T-helper 9 cell (primary cell): Measurements from ENCODE around the gene EFCAB6.

Experiments used
- DNase-seq: peaks from one replicate; pipeline ENCODE4 v3.0.0-alpha.2; 2020

Gene EFCAB6

DNA sequence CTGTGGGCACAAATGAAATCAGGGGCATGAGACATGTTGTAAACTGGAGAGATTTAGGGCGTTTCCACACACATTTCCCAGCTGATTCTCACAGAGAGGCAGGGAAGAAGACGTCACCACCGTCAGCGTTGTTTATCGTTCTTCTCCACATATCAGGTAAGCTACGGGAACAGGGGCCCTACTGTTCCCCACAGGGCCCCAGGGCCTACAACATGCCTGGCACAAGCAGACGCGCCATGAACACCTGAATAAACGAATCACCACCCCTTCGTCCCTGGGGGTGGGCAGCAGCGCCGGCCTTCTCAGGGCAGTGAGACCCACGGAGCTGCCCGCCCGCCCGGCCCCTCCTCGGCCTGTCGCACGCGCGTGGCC, 342 bp downstream of the EFCAB6 start:
- DNase-seq: no peak

DNA sequence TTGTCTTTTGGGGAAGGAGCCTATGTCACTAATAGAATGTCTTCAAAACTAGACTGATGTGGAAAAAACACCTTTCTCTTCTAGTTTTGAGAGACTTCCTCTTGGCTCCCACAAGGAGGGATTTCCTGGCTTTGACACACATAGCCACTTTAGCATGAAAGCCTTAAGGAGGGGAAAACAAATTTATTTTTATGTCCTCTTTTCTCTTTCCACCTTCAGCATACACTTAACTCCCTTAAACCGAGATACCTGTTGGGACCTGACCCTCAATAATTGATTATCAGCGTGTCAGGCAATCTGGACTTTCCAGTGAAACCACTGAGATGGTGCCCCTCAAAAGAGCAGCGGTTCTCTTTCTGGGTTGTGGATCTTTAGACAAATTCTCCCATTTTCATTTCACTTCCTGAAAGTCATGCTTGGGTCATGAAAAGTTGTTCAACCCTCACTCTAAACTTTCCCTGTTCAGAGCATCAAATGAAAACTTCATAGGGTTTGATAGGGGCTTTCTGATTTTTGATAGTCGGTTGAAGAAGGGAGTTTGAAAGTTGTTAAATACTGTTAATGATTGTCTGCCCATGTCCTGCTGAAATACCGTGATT, 9.1 kb downstream of the EFCAB6 start:
- no peak for DNase-seq

GRCh38 chr22:43800970-43801369, 11.1 kb downstream of the EFCAB6 start:
- no peak for DNase-seq

- no peak for DNase-seq
Measured at GRCh38 chr22:43798492-43798891, 13.6 kb downstream of the EFCAB6 start.

DNA sequence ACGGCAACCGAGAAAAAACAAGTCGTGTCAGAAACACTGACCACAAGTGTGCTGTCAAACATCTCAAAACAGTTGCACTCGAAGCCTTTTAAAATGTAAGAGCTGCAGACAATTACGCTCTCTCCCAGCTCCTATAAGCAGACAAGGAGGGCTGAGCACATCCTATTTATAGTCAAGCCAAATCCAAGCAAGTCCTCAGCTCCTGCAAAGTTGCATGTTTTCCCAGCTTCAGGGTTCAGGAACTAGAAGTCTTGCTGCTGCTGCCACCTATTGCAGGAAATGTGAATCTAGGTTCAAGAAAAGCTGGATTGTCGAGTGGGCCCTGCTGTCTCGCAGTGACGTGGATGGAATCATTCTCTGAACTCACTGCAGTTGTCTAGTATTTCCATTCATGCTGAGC, 15.5 kb downstream of the EFCAB6 start:
- no peak for DNase-seq

DNA sequence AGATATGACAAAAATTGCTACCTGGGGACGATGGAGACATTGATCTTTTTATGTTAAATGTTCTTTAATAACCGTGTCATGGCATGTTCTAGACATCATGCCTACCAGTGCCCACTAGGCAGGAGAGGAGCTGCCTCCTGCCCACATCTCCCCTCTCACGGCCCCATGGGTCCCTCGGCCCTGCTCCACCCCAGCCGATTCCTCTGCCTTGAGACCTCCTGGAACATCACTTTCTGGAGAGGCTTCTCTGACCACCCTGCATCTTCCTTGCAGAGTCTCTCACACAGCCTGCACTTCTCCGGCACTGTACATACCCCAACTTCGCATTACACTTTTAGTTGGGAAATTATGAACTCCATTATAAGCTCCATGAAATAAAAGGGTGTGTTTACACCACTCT, 16.8 kb downstream of the EFCAB6 start:
- no peak for DNase-seq

GRCh38 chr22:43792905-43793304, 19.2 kb downstream of the EFCAB6 start:
- DNase-seq: no peak

DNA sequence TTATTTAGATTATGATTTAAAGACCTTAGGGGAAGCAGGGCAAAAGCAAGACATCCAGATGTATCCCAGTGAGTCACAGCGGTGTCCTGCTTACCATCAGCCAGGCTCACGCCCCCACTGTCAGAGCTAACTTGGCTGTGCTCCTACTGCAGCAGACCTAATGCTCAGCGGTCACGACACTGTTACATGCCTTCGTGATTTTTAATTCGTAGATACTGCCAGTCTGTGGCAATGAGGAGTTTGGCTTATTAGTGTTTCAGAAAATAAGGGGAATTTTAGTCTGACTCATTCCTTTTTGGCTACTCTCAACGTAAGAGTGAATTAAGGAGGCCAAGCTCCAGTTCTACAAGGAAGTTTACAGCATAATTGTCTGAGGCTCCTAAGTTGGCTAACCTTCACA, 22.7 kb downstream of the EFCAB6 start:
- no peak for DNase-seq

DNA sequence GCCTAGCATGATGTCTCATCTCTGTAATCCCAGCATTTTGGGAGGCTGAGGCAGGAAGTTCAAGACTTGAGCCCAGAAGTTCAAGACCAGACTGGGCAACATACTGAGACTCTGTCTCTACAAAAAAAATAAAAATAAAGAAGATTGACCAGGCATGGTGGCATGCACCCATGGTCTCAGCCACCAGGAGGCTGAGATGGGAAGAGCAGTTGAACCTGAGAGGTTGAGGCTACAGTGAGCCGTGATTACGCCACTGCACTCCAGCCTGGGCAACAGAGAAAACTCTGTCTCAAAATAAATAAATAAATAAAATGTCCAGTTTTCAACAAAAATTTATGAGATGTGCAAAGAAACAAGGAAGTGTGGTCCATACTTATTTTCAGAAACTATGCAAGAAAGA, 28.3 kb downstream of the EFCAB6 start:
- no peak for DNase-seq

GRCh38 chr22:43782448-43782847, 29.7 kb downstream of the EFCAB6 start:
- DNase-seq: no peak

GRCh38 chr22:43777286-43777685, 34.8 kb downstream of the EFCAB6 start:
- no peak for DNase-seq

GRCh38 chr22:43776081-43776670, 35.9 kb downstream of the EFCAB6 start:
- no peak for DNase-seq

DNA sequence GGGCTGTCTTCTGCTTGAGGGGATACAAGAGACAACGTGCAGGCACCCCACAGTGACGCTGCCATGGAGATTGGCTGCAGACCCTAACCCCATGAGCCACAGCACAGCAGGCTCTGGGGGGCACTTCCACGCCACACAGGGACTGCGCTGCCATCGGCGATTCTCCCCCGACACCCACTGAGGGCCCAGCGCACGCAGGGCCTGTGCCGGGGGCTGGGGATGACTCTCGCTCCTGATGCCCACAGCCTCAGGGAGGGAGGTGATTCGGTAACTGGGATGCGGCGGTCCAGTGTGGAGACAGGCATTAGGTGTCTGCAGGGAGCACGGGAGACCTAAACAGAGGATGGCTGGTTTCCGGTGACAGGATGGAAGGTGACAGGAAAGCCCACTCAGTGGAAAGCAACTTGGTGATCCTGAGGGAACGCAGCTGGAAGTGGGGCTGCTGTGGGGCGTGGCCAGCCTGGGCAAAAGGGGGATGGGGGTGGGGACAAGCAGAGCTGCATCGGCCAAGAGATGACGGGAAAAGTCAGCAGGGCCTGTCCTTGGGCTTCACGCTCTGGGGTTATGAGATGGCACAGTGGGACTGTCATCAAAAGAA, 37.7 kb downstream of the EFCAB6 start:
- no peak for DNase-seq

DNA sequence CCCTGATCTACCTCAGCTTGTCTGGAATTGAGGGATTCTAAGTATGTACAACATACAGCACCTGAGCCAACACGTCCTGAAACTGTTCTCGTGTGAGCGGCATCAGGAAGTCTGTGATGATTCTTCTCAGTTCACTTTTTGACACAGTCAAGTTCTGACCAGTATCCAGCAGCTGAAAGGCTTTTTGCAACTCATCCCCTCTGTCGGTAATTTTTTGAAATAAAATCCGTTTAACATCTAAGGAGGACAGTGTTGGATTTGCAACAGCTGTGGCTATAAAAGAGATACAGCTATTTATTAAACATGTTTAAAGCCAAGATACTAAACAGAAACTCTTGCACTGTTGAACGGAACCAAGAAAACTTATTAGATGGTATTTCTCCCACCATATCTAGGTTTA, 39.3 kb downstream of the EFCAB6 start:
- DNase-seq: no peak

DNA sequence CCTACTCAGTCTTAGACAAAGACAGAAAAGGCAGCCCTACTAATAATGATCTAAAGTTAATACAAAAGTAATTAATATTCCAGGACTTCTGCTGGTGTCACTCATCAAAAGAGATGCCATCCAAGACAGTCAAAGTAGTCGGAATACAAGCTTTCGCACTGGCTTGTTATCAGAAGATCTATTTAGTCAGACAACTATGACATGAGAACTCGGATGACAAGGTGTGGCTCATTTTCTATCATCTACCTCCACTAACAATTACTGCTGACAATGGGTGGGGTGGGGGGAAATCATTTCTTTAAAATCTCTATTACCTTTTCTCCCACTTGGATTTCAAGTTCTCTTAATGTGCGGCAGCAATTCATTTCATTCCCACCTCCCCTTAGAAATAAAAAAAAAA, 56.7 kb downstream of the EFCAB6 start:
- DNase-seq: no peak

GRCh38 chr22:43755011-43755410, 57.1 kb downstream of the EFCAB6 start:
- no peak for DNase-seq

GRCh38 chr22:43754176-43754575, 57.9 kb downstream of the EFCAB6 start:
- no peak for DNase-seq

- no peak for DNase-seq
Measured at GRCh38 chr22:43753688-43754087, 58.4 kb downstream of the EFCAB6 start.

- no peak for DNase-seq
Measured at GRCh38 chr22:43750751-43751150, 61.4 kb downstream of the EFCAB6 start.

DNA sequence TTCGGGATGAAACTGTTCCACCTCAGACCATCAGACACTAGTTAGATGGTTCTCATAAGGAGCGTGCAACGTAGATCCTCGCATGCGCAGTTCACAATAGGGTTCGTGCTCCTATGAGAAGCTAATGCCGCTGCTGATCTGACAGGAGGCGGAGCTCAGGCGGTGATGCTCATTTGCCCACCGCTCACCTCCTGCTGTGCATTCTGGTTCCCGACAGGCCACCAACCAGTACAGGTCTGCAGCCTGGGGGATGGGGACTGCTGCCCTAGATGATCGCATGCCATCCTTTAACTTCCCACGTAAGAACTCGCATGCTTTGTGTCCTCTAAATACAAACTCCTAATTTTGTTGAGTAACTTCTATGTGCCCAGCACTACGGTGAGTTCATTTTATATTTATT, 62.6 kb downstream of the EFCAB6 start:
- DNase-seq: no peak

GRCh38 chr22:43747877-43748276, 64.2 kb downstream of the EFCAB6 start:
- DNase-seq: no peak

GRCh38 chr22:43747058-43747457, 65.0 kb downstream of the EFCAB6 start:
- no peak for DNase-seq

GRCh38 chr22:43745783-43746356, 66.2 kb downstream of the EFCAB6 start:
- no peak for DNase-seq

DNA sequence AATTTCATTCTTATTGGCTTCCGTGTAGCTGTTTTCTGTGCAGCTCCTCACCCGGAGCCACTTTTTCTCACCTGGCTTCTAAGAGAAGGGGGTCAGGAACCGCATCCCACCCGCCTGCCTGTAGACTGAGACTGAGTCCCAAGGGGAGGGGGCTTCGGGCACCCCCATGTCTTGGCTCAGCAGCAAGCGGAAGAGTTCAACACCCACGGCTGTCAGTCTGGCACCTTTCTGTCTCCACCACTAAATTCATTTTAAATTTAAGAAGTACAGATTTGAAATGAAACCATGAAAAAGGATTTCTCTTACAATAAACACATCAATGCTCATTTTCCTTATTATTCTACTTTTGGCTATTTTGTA, 66.7 kb downstream of the EFCAB6 start:
- no peak for DNase-seq
